MCF 10A (cell line): ENCODE results near the gene RAD50. TPM values are rescaled to one million over a fixed set of nuclear protein-coding genes. Genes with fewer than 3 reads are reported as not detected.

Source experiments
- BruUV-seq: library from RNA; stranded (reverse); fragments of 400-500 nt; replicated peaks from 2 replicates; lab custom pipeline; 2021; lab: Mats Ljungman, UMichigan
- CTCF ChIA-PET: fragments of 300-600 bp; sonication (Branson Sonifier 250); formaldehyde crosslinking; extraction: SDS; loops from one replicate; lab custom pipeline; 2021; ENCODE audit warnings: antibody characterized with exemption, inconsistent platforms; lab: Yijun Ruan, JAX
- POLR2A ChIA-PET: fragments of 300-600, 350-650 bp; sonication (Branson Sonifier 250); formaldehyde crosslinking; extraction: SDS; loops from one replicate; lab custom pipeline; 2020; ENCODE audit warnings: antibody characterized with exemption, inconsistent platforms; lab: Yijun Ruan, JAX
- DNase-seq: peaks from one replicate; pipeline ENCODE4 v3.0.0-alpha.2; 2018; ENCODE audit not compliant: unreplicated experiment
- H3K27ac Mint-ChIP-seq: one replicate; pipeline ENCODE4 v1.8.0; 2022; ENCODE audit warnings: mild to moderate bottlenecking, low read depth, mixed read lengths; ENCODE audit not compliant: unreplicated experiment
- H3K27me3 Mint-ChIP-seq: one replicate; pipeline ENCODE4 v1.8.0; 2022; ENCODE audit warnings: mixed read lengths; ENCODE audit not compliant: insufficient read depth, unreplicated experiment
- H3K36me3 Mint-ChIP-seq: one replicate; pipeline ENCODE4 v1.8.0; 2022; ENCODE audit warnings: mild to moderate bottlenecking, moderate library complexity, mixed read lengths; ENCODE audit not compliant: insufficient read depth, unreplicated experiment
- H3K4me1 Mint-ChIP-seq: one replicate; pipeline ENCODE4 v1.8.0; 2022; ENCODE audit warnings: mixed read lengths; ENCODE audit not compliant: insufficient read depth, unreplicated experiment
- H3K4me3 Mint-ChIP-seq: one replicate; pipeline ENCODE4 v1.8.0; 2022; ENCODE audit warnings: mild to moderate bottlenecking, moderate library complexity, mixed read lengths; ENCODE audit not compliant: unreplicated experiment
- H3K9me3 Mint-ChIP-seq: one replicate; pipeline ENCODE4 v1.8.0; 2022; ENCODE audit warnings: mixed read lengths; ENCODE audit not compliant: unreplicated experiment
- CTCF ChIP-seq: fragments of 200-600 bp; IDR thresholded peaks from one replicate; pipeline ENCODE4 v1.8.0; 2022; ENCODE audit warnings: antibody characterized with exemption, mild to moderate bottlenecking; ENCODE audit not compliant: unreplicated experiment
- intact Hi-C: fragments of 100-400 bp; cut with micrococcal nuclease; formaldehyde crosslinking; loops from 2 replicates; pipeline ENCODE4 v1.14.1; 2022
- total RNA-seq: library from RNA; stranded (reverse); gene quantifications from 2 replicates; pipeline ENCODE4 v1.2.3, GENCODE V29; 2022

Gene RAD50
- total RNA-seq, 1 experiment from 2014 or later: 145 TPM

- CTCF ChIA-PET: interaction anchor here (0.7 to 0.8 kb wide), 2 partner anchors 9 to 160 kb away, joined by 3 to 6 read pairs; no protein-coding TSS in a partner anchor
- peaks cover 6% of the 10 kb centered on the region for H3K36me3 Mint-ChIP-seq
- no peak for TF ChIP-seq CTCF
- no peaks in the 10 kb centered on the region for H3K9me3 Mint-ChIP-seq
- H3K4me1 Mint-ChIP-seq: no peaks in the 10 kb centered on the region
- BruUV-seq: no TSS peak
- POLR2A ChIA-PET: no interaction called here
- intact Hi-C loops: no loop called here
- H3K4me3 Mint-ChIP-seq: no peak overlapping the region
- DNase-seq: no peak
- H3K27ac Mint-ChIP-seq: no peak overlapping the region
- H3K27me3 Mint-ChIP-seq: no peaks in the 10 kb centered on the region
Measured at GRCh38 chr5:132659598-132660493, 103.1 kb downstream of the RAD50 start.

- Mint-ChIP-seq H3K4me3 (no peak overlapping the region), H3K27ac (peak overlapping the region; percentile 21), H3K36me3 (peaks cover 6% of the 10 kb centered on the region), H3K4me1 (no peaks in the 10 kb centered on the region), H3K9me3 (no peaks in the 10 kb centered on the region), H3K27me3 (no peaks in the 10 kb centered on the region)
- POLR2A ChIA-PET: interaction anchor here (0.9 kb wide), 1 partner anchor 13 kb away, joined by 3 read pairs; no protein-coding TSS in a partner anchor
- TF ChIP-seq CTCF: no peak
- peak; percentile 28 for DNase-seq
- BruUV-seq: no TSS peak
- intact Hi-C loops: loop anchor here (1.0 kb wide), 1 partner anchor 159 kb away; no protein-coding TSS in a partner anchor
- CTCF ChIA-PET: interaction anchor here (0.6 to 1.3 kb wide), 4 partner anchors 13 to 272 kb away, joined by 3 to 4 read pairs (median 4); no protein-coding TSS in a partner anchor
Measured at GRCh38 chr5:132661231-132662003, 104.6 kb downstream of the RAD50 start.

GRCh38 chr5:132662004-132662401 is 105.2 kb downstream of the RAD50 start:
- no peak overlapping the region for H3K27ac Mint-ChIP-seq
- H3K9me3 Mint-ChIP-seq: no peaks in the 10 kb centered on the region
- no TSS peak for BruUV-seq
- H3K27me3 Mint-ChIP-seq: no peaks in the 10 kb centered on the region
- no peaks in the 10 kb centered on the region for H3K4me1 Mint-ChIP-seq
- intact Hi-C loops: no loop called here
- ChIA-PET POLR2A (no interaction called here), CTCF (interaction anchor here (0.6 to 1.3 kb wide), 3 partner anchors 13 to 271 kb away, joined by 3 to 4 read pairs (median 4); no protein-coding TSS in a partner anchor)
- no peak for DNase-seq
- H3K4me3 Mint-ChIP-seq: no peak overlapping the region
- H3K36me3 Mint-ChIP-seq: peaks cover 6% of the 10 kb centered on the region
- TF ChIP-seq CTCF: no peak
